GM21390 (cell line): Measurements from ENCODE around the gene TUBGCP2.

Source experiments
- ATAC-seq: cut with Tn5 transposase; IDR thresholded peaks from one replicate; pipeline ENCODE4 v1.9.1; 2021; ENCODE audit not compliant: unreplicated experiment

TUBGCP2 gene

DNA sequence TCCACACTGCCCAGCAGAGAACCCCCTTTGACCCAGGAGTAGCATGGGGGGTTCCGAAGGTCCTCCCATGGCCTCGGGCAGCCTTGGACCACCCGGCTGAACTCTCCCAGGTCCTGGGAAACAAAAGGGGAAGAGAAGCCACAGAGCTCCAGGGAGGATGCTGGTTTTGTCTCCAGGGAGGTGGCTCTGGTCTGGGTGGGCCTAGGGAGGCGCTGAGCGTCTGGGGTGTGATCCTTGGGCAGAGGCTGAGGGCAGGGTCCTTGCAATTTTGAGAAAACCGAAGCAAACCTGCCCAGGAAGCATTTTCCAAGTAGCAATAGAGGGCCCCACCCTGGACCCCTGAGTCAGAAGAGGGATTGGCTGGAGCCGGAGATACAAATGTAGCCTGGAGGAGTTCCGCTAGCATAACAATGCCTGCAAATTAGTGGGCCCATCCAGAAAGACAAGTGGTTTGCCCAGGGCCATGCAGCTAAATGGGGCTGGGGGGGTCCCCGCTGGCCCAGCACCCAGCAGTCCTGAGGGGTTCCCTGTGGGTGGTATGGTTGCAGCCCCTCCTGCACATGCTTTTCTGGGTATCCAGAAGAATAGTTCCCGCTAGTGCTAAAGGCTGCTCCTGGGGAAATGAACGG lies 76.6 kb downstream of the TUBGCP2 start:
- no peak for ATAC-seq

GRCh38 chr10:133231244-133231945 lies 77.3 kb downstream of the TUBGCP2 start:
- ATAC-seq: no peak

DNA sequence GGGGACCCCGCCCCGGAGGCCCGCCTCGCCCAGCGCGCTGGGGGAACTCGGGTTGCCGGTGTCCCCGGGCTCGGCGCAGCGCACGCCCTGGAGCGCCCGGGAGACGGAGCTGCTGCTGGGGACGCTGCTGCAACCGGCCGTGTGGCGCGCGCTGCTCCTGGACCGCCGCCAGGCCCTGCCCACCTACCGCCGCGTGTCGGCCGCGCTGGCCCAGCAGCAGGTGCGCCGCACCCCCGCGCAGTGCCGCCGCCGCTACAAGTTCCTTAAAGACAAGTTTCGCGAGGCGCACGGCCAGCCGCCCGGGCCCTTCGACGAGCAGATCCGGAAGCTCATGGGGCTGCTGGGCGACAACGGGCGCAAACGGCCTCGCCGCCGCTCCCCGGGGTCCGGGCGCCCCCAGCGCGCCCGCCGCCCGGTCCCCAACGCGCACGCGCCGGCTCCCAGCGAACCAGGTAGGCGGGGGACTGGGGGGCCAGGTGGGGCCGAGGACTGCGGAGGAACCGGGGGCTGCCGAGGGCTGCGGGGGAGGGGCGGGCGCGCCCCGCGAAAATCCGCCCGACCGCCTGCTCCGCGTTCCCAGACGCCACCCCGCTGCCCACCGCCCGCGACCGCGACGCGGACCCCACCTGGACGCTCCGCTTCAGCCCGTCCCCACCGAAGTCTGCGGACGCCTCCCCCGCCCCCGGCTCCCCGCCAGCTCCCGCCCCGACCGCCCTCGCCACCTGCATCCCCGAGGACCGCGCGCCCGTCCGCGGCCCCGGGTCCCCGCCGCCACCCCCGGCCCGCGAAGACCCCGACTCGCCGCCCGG lies 78.1 kb downstream of the TUBGCP2 start:
- no peak for ATAC-seq

DNA sequence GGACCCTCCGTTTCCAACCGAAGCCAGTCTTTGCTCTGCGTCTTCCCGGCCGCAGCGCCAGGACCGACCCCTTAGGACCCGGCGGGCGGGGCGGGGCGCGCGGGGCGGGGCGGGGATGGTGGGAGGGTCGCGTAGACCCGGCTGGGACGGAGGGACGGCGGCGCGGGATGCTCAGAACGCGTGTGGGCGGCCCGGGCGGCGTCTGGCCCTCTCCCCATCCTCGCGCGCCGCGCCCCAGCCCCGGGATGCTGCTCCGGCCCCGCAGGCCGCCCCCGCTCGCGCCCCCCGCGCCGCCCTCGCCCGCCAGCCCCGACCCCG lies 78.7 kb downstream of the TUBGCP2 start, which contains the start of gene UTF1:
Gene UTF1, plus strand, starts transcription at position 174 of the 318 bp plus-strand sequence. Its CDS starts 72 bp downstream, at position 246.
- no peak for ATAC-seq

GRCh38 chr10:133229265-133230043 lies 79.2 kb downstream of the TUBGCP2 start:
- no peak for ATAC-seq
